GM21381 (cell line): ENCODE results near the gene TMEM266.
A peak's percentile ranks its signal among the peaks of the same experiment; 100 is the strongest.
"Not testable (repeated sequence)": the region's sequence is repeated elsewhere in the genome, so short reads cannot be mapped to it uniquely, and the experiment has no call there.

Source experiments
- ATAC-seq: cut with Tn5 transposase; IDR thresholded peaks from one replicate; pipeline ENCODE4 v1.9.1; 2021; ENCODE audit warnings: mild to moderate bottlenecking, moderate library complexity; ENCODE audit not compliant: unreplicated experiment

The TMEM266 gene

DNA sequence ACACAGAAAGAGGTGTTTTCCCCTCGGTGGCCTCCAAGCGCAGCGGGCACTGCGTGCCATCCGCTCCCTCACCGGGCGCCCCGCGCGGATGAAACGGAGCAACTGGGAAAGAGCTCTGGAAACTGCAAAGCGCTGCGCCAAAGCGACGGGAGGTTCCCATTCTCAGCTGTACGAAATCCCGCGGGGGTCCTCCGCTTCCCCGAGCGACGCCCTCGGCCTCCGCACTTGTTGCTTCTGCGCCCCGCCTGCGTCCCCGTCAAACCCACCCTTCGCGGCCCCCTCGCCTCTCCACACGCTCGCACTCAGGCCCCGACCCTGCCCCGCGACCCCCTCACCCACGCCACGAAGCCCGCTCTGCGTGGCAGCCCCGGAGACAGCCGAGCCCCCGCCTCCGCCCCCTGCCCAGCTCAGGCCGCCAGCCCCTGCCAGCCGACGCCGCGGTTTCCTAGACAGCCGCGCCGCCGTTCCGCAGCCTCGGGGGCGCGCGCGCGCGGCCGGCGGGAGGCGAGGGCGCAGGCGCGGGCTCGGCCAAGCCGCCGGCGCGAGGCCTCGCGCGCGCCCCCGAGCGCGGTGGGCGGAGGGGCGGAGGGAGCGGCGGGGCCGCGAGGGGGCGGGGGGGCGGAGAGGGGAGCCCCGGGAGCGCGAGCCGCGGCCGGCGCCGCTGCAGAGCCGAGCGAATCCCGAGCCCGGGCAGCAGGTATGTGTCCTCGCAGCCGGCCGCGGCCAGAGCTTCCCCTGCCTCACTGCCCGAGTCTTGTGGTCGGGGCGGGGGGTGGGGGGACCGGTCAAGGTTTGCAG lies at the start of gene TMEM266:
Gene TMEM266, plus strand, starts transcription at position 666 of the 798 bp plus-strand sequence. CDS start 74,279 bp downstream, outside the sequence.
- ATAC-seq, result no peak

DNA sequence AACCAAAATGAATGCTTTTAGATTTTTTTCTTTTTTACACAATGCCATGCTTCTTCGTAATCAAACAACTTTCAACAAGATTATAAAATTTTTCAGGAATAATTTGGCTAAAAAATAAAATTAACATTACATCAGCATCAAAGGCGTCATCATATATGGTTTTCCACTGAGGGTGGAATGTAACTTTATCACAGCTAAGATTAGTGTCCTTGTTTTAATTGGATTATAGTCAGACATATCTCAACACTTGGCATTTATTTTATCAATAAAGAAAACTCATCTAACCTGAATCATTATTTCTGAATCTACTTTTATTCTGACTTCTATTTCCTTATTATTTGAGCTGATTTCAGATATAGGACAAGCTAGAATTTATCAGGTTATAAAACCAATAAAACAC lies 49.2 kb upstream of the TMEM266 start:
- ATAC-seq, result no peak

- ATAC-seq, result no peak
Observed at GRCh38 chr15:76011627-76012551, 47.9 kb upstream of the TMEM266 start, which contains the start of gene NRG4. Gene NRG4 (minus strand): TSS chr15:76012424. CDS start chr15:76011230, 1,194 bp downstream.

- not testable (repeated sequence) for ATAC-seq
Observed at GRCh38 chr15:76013470-76013869, 46.3 kb upstream of the TMEM266 start.

GRCh38 chr15:76024021-76024768 lies 35.6 kb upstream of the TMEM266 start:
- no peak for ATAC-seq

- ATAC-seq, result no peak
Observed at GRCh38 chr15:76032046-76032445, 27.7 kb upstream of the TMEM266 start.

DNA sequence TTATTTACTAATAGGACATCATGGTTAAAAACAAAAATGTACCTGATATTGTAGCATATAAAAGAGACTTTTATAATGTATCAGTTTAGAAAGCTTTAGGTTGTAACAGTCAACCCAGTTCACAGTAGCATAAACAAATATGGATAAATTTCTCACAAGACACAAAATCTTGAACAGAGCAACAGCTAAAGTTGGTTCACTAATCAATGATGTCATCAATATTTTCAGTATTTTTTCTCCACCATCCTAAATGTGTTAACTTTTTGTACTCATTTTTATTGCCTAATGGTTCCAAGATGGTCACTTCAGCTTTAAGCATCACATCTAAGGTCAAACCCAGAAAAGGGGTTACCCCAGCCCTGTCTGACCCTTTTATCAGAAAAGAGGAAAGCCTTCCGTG lies 26.3 kb upstream of the TMEM266 start:
- no peak for ATAC-seq

DNA sequence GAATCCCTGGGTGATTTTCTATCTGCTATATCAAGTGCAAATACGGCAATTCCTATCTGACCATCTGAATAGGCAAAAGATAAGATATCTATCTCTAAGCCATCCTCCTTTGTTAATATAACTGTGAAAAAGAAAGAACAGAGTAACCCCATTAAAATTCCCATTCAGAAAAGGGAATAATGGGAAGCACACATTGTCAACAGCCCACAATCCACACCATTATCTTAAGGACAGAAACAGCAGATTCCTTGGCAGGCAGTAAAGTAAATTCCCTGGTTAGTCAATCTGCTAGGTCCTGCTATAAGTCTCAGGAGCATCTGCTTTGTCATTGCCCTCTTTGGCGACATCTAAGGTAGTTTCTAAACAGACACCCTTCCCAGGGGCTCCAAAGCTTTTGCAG lies 25.7 kb upstream of the TMEM266 start:
- ATAC-seq, result no peak

- no peak for ATAC-seq
Observed at GRCh38 chr15:76035593-76035992, 24.2 kb upstream of the TMEM266 start.

DNA sequence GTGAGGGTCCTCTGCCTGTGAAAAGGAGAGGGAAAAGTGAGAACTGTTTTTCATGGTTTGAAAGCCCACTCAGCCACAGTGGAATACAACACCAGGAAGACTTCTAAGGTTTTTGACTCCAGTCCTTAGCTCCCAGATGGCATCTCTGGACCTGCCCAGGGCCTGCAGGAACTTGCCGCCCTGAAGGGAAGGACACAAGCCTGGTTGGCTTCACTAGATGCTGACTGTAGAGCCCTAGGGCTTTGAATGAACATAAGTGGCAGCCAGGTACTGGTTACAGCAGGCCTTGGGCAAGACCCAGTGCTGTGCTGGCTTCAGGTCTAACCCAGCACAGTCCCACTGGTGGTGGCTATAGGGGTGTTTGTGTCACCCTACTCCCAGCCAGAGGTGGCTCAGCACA lies 21.3 kb upstream of the TMEM266 start:
- no peak for ATAC-seq

DNA sequence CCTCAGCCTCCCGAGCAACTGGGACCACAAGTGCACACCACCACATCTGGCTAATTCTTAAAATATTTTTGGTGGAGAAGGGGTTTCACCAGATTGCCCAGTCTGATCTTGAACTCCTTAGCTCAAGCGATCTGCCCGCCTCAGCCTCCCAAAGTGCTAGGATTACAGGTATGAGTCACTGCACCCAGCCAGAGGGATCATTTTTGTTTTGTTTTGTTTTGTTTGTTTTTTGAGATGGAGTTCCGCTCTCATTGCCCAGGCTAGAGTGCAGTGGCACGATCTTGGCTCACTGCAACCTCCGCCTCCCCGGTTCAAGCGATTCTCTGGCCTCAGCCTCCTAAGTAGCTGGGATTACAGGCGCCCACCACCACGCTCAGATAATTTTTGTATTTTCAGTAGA lies 5.6 kb upstream of the TMEM266 start:
- not testable (repeated sequence) for ATAC-seq

DNA sequence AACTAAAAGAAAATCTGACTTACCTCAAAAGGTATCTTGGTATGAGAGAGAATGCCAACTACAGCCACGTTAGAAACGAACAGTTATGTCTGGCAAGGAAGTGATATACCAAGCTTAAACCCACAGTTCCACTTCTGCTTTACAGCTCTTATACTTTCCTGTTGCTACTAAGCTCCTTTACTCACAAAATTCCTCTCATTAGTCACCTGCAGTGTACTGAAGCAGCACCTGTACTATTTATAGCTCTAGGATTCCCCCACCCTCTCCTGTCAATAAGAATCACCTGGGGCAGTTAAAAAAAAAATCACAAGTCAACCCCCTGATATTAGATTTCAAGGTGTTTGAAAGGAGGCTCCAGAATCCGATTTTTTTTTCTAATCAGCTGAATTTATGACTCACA lies 2.9 kb upstream of the TMEM266 start:
- peak; percentile 54 for ATAC-seq

GRCh38 chr15:76057332-76058000 lies 2.3 kb upstream of the TMEM266 start:
- ATAC-seq, result peak; percentile 26

GRCh38 chr15:76058714-76059319 lies 968 bp upstream of the TMEM266 start:
- no peak for ATAC-seq

DNA sequence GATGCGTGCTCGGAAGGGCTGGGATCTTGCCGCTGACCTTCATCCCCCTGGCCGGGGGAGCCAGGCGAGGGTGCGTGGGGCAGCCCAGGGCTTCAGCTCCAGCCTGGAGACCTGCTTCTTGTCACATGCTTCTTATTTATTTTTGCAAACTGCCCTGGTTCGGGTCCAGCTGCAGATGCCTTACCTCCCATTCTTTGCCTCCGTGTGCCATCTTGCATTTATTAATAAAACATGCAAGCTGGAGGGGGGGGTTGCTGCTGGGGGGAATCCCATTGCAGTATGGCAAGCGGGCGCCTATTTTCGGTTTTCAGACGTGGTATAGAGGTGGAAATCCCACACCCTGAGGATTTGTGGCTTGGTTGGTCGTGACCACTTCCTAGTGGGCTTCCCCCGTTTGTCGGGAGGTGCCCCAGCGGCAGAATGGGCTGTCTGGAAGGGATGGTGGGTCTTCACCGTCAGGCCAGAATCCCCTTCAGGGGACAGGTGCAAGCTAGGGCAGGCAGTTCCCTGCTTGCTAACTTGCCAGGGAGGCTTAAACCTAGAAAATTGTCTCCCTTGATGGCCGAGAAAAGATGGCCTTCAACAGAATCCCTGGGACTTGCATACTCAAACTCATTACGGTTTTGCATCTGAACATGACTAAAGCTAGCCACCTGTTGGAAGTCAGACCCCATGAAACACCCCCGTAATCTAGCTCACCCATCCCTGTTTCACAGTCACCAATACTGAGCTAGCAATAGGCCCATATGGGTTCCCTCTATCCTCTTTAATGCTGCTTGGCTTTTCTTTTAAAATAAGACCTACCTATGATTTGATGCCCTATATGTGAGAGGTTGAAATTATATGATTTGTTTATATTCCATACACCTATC lies 569 bp downstream of the TMEM266 start:
- ATAC-seq, result no peak

DNA sequence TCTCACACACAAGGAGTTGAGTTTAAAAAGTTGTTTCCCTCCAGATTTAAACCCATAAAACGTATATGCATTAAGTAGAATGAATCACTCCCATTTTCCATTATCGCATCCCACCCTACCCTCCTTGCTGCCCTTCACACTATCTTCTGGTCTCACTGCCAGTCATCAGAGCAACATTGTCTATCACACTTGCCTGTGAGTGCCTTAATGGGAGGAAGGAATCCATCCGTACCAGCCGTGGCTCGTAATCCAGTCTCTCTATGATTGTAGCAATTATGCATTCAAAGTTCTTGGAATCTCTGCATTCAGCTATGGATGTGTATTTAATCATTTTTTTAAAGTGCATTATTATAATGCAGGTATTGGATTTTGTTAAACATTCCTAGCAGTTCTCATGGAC lies 1.9 kb downstream of the TMEM266 start:
- no peak for ATAC-seq

GRCh38 chr15:76062286-76062685 lies 2.5 kb downstream of the TMEM266 start:
- no peak for ATAC-seq

GRCh38 chr15:76064375-76064774 lies 4.6 kb downstream of the TMEM266 start:
- ATAC-seq, result no peak

DNA sequence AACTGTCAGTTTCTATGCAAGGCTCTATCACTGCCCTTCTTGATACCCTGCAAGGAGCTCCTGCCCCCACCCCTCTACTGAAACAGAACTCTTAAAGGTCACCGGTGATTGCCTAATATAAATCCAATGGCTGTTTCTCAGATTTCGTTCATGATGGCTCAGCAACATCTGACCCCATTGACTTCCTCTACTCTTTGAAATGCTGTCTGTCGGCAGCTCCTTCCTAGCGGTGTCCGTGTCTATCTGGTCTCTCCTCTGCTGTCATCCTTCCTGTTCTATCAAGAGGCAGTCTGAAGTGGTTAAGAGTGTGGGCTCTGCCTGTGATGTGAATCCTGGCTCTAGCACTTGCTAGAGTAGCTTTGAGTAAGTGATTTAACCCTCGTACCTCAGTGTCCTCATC lies 5.5 kb downstream of the TMEM266 start:
- no peak for ATAC-seq
